Measurements from ENCODE around the gene UNC119. TPM values are rescaled to one million over a fixed set of nuclear protein-coding genes. Genes with fewer than 3 reads are reported as not detected.
A peak's percentile ranks its signal among the peaks of the same experiment; 100 is the strongest.

The UNC119 gene
- 13.0 and 14.6 TPM in 2 replicates for total RNA-seq (2022)
- percentile 45 among the genes with signal in this experiment for Bru-seq, nascent RNA
- BruChase-seq, experiment 1, labeled RNA remaining after a 6-hour chase: percentile 62 among the genes with signal in this experiment
- BruChase-seq, experiment 2, labeled RNA remaining after a 2-hour chase: percentile 71 among the genes with signal in this experiment
- long read RNA-seq, full-length matches to known transcripts: 18 of 22 reads
- long read RNA-seq, partial matches to known transcripts: 0 of 22 reads
- long read RNA-seq, other reads (novel, unspliced or antisense): 4 of 22 reads

DNA sequence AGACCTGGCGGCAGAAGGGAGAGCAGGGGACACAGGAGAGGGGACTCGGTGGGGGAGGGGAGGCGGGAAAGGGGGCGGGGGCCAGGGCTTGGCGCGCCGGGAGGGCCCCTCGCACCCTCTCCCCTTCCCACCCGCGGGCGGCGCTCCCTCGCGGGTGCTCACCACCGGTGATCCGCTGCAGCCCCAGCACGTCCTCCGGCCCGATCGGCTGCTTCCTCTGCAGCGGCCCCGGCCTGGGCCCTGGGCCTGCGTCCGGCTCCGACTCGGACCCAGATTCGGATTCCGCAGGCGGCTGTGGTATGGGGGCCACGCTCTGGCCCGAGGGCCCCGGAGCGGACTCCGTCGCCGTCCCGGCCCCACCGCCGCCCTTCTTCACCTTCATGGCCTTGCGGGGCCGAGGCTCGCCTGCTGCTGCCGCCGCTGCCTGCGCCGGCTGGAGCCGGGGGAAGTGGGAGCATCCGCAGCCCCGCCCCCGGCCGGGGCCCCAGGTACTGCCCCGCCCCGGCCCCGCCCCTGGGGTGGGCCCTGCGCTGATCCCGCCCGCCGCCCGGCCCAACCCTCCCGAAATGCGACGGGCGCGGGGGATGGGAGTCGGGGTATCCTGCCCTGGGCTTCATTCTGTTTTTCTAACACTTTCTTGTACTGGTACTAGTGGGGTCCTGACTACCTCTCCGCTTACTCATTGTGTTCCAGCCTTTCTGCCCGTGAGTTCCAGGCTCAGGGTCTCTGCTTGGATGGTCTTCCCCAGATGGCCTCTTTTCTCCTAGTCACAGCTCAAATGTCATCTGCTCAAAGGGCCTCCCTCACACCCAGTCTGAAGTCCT lies at the start of gene UNC119:
UNC119 (minus strand) TSS at position 449 of the 824 bp plus-strand sequence; CDS start at position 382, 67 bp downstream.
- TF ChIP-seq, protein P1, sequence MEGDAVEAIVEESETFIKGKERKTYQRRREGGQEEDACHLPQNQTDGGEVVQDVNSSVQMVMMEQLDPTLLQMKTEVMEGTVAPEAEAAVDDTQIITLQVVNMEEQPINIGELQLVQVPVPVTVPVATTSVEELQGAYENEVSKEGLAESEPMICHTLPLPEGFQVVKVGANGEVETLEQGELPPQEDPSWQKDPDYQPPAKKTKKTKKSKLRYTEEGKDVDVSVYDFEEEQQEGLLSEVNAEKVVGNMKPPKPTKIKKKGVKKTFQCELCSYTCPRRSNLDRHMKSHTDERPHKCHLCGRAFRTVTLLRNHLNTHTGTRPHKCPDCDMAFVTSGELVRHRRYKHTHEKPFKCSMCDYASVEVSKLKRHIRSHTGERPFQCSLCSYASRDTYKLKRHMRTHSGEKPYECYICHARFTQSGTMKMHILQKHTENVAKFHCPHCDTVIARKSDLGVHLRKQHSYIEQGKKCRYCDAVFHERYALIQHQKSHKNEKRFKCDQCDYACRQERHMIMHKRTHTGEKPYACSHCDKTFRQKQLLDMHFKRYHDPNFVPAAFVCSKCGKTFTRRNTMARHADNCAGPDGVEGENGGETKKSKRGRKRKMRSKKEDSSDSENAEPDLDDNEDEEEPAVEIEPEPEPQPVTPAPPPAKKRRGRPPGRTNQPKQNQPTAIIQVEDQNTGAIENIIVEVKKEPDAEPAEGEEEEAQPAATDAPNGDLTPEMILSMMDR (IDR thresholded peaks at IDR 0.05; ENCODE audit: unreplicated experiment): no peak
- Mint-ChIP-seq H3K27ac (ENCODE audit: unreplicated experiment) (peak within 1 kb of the TSS; percentile 27), H3K4me3 (ENCODE audit: low read depth, unreplicated experiment) (peak within 1 kb of the TSS; percentile 80), H3K27me3 (ENCODE audit: unreplicated experiment) (no peaks in the 10 kb centered on the region), H3K36me3 (ENCODE audit: insufficient read depth, unreplicated experiment) (peaks cover 18% of the 10 kb centered on the region), H3K4me1 (ENCODE audit: low read depth, unreplicated experiment) (peaks cover 12% of the 10 kb centered on the region), H3K9me3 (ENCODE audit: low read depth, unreplicated experiment) (no peaks in the 10 kb centered on the region)
- CTCF ChIA-PET: interaction anchor here (0.7 to 0.9 kb wide), 3 partner anchors 9 to 25 kb away, joined by 3 to 8 read pairs (median 3); no protein-coding TSS in a partner anchor
- BruUV-seq (replicated peaks): no TSS peak
- peak; percentile 86 for DNase-seq
- intact Hi-C loops (cut with micrococcal nuclease; ENCODE audit: unreplicated experiment): no loop called here

DNA sequence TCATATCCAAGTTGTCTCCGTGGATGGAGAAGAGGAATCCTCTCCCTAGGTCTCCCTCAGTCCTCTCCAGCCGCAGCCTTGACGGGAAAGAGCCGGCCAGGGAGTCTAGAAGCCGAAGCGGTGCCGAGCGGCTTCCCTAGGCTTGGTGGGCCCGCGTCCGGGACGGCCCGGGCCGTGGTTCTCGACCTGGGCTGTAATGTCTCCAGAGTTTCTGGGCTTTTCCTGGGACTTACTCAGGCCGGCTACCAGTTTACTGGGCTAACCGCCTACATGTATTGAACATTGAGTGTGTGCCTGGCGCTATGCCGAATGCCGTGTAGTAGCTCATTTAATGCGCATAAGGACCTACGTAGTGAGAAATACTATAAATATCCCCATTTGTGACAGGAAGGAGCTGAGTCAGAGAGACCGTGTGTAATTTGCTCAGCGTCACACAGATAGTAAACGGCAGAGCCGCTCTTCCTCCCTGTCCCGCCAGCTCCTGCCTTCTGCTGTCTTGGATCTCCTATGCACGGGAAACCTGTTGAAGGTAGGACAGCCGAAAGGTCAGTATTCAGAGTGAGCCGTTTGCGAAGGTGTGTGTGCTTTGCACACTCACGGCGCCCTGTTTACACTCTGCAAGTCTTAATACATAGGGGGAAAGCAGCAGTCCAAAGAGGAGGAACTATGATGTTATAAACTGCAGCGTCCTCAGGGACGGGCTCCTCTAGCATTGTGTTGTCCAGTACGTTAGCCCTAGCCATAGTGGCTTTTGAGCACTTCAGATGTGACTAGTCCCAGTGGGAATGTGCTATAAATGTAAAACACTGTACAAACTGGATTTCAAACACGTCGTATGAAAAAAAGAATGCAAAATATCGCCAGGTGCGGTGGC lies 47.1 kb upstream of the UNC119 start:
- Mint-ChIP-seq H3K27ac (ENCODE audit: unreplicated experiment) (peak overlapping the region; percentile 92), H3K9me3 (ENCODE audit: low read depth, unreplicated experiment) (no peaks in the 10 kb centered on the region), H3K27me3 (ENCODE audit: unreplicated experiment) (no peaks in the 10 kb centered on the region), H3K4me3 (ENCODE audit: low read depth, unreplicated experiment) (peak overlapping the region; percentile 91), H3K4me1 (ENCODE audit: low read depth, unreplicated experiment) (peaks cover 17% of the 10 kb centered on the region), H3K36me3 (ENCODE audit: insufficient read depth, unreplicated experiment) (peaks cover 44% of the 10 kb centered on the region)
- TSS peak; percentile 85 for BruUV-seq (replicated peaks)
- intact Hi-C loops (cut with micrococcal nuclease; ENCODE audit: unreplicated experiment): no loop called here
- DNase-seq: peak; percentile 50
- TF ChIP-seq, protein P1 (IDR thresholded peaks at IDR 0.05; ENCODE audit: unreplicated experiment): no peak
- CTCF ChIA-PET: interaction anchor here (0.5 to 0.9 kb wide), 2 partner anchors 45 to 170 kb away, joined by 3 read pairs; partner anchors contain the start of gene BLTP2

DNA sequence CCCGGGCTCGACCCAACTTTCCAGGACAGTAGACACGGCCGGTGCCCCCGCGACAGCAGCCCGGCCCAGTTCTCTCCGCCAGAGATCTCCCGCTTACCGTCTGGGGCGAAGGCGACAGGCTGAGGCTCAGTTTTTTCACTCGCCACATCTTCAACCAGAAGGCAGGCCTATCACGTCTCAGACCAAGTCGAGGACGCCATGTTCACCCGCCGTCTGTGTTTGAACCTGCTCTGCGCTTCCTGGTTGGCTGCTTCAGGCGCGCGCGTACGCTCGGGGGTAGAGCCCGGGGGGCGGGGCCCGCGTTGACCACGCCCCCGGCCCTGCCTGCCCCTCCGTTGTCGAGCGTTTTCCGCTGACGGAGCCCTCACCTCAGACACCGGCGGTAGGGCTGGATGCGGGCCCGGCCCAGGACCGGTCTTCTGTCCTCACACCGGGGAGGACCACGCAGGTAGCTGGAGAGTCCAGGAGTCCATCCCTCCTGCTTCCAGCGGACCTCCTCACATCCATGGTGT lies 46.4 kb upstream of the UNC119 start, which contains the start of gene SPAG5:
SPAG5 (minus strand) TSS at position 227 of the 512 bp plus-strand sequence; CDS start at position 148, 79 bp downstream.
- intact Hi-C loops (cut with micrococcal nuclease; ENCODE audit: unreplicated experiment): no loop called here
- Mint-ChIP-seq H3K4me3 (ENCODE audit: low read depth, unreplicated experiment) (peak within 1 kb of the TSS; percentile 91), H3K4me1 (ENCODE audit: low read depth, unreplicated experiment) (peaks cover 17% of the 10 kb centered on the region), H3K36me3 (ENCODE audit: insufficient read depth, unreplicated experiment) (peaks cover 39% of the 10 kb centered on the region), H3K27ac (ENCODE audit: unreplicated experiment) (peak within 1 kb of the TSS; percentile 92), H3K27me3 (ENCODE audit: unreplicated experiment) (no peaks in the 10 kb centered on the region), H3K9me3 (ENCODE audit: low read depth, unreplicated experiment) (no peaks in the 10 kb centered on the region)
- BruUV-seq (replicated peaks): no TSS peak
- TF ChIP-seq, protein P1 (IDR thresholded peaks at IDR 0.05; ENCODE audit: unreplicated experiment): no peak
- CTCF ChIA-PET: interaction anchor here (0.9 kb wide), 1 partner anchor 46 kb away, joined by 3 read pairs; the partner anchor contains the start of gene BLTP2
- DNase-seq: peak; percentile 95

Data from Calu3 (cell line).